PFSK-1 (cell line): ENCODE data around the gene CLCA1.

Experiments
- FOXP2 ChIP-seq: optimal IDR thresholded peaks from 2 replicates; pipeline ENCODE3; 2011; ENCODE audit warnings: borderline replicate concordance, control low read depth, inconsistent platforms; ENCODE audit not compliant: insufficient read depth; ENCODE audit errors: extremely low read length, extremely low read depth
- POLR2AphosphoS5 ChIP-seq: IDR thresholded peaks from 2 replicates; pipeline ENCODE4 v1.6.1; 2012; ENCODE audit warnings: low read depth, mild to moderate bottlenecking, control low read depth, low read length, moderate library complexity
- SIN3A ChIP-seq: IDR thresholded peaks from 2 replicates; pipeline ENCODE4 v1.6.1; 2012; ENCODE audit warnings: mild to moderate bottlenecking, low read length, moderate library complexity, borderline replicate concordance; ENCODE audit not compliant: insufficient read depth
- TAF1 ChIP-seq: IDR thresholded peaks from 2 replicates; pipeline ENCODE4 v1.6.1; 2012; ENCODE audit warnings: low read length, control low read depth, borderline replicate concordance; ENCODE audit not compliant: insufficient read depth
- TF ChIP-seq, protein P1 (sequence below), 2 experiments: IDR thresholded peaks; 2 replicates each; pipeline versions ENCODE4 v1.6.1 to v1.8.0; 2011 to 2012; ENCODE audit warnings: low read depth in 2 of 2, low read length in 2 of 2, control low read depth in 1 of 2, inconsistent platforms in 1 of 2, mild to moderate bottlenecking in 1 of 2, moderate library complexity in 1 of 2; ENCODE audit not compliant: insufficient read depth in 1 of 2

CLCA1 gene

DNA sequence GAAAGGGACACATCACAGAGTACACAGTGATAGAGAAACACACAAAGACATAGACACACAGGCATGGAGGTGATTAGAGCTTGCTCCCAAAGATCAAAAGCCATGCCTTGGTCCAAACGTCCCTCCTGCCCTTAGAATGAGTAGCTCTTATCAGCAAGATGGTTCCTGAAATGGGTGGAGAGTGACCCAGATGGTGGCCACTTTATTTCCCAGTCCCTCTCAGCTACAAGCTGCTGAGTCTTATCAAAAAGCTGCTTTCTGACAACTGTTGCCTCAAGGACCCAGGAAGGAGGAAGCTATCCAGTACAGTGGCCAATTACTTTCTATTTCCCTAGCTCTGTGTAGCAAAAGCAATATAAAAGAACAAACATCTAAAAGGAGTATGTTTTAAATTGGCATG is 7.7 kb upstream of the CLCA1 start:
- no peak for TF ChIP-seq TAF1
- TF ChIP-seq SIN3A: no peak
- TF ChIP-seq POLR2AphosphoS5: no peak
- no peak for TF ChIP-seq FOXP2
- TF ChIP-seq, protein P1, sequence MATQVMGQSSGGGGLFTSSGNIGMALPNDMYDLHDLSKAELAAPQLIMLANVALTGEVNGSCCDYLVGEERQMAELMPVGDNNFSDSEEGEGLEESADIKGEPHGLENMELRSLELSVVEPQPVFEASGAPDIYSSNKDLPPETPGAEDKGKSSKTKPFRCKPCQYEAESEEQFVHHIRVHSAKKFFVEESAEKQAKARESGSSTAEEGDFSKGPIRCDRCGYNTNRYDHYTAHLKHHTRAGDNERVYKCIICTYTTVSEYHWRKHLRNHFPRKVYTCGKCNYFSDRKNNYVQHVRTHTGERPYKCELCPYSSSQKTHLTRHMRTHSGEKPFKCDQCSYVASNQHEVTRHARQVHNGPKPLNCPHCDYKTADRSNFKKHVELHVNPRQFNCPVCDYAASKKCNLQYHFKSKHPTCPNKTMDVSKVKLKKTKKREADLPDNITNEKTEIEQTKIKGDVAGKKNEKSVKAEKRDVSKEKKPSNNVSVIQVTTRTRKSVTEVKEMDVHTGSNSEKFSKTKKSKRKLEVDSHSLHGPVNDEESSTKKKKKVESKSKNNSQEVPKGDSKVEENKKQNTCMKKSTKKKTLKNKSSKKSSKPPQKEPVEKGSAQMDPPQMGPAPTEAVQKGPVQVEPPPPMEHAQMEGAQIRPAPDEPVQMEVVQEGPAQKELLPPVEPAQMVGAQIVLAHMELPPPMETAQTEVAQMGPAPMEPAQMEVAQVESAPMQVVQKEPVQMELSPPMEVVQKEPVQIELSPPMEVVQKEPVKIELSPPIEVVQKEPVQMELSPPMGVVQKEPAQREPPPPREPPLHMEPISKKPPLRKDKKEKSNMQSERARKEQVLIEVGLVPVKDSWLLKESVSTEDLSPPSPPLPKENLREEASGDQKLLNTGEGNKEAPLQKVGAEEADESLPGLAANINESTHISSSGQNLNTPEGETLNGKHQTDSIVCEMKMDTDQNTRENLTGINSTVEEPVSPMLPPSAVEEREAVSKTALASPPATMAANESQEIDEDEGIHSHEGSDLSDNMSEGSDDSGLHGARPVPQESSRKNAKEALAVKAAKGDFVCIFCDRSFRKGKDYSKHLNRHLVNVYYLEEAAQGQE (IDR thresholded peaks at IDR 0.05; ENCODE audit: insufficient read depth in 1 of 2, low read depth in 2 of 2, low read length in 2 of 2): no peak

DNA sequence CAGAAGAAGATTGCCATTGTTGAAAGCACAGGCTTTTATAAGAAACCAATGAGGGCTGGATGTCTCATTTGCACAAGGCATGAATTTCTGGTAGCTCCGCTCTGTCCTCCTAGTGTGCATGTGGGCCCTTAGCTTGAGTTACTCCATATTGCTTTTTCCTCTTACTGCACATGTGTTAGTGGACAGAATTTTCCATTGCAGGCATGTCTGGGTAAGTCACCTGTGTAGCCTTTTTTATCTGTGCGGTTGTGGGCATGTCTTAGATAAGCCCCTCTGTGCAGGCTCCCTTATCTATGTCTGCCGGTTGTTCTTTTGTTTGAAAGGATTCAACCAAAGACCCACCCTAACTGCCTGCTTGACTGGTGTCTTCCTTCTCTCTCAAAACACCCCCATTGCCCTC is 7.2 kb upstream of the CLCA1 start:
- TF ChIP-seq POLR2AphosphoS5: no peak
- TF ChIP-seq, protein P1 (IDR thresholded peaks at IDR 0.05; ENCODE audit: insufficient read depth in 1 of 2, low read depth in 2 of 2, low read length in 2 of 2): no peak
- no peak for TF ChIP-seq FOXP2

DNA sequence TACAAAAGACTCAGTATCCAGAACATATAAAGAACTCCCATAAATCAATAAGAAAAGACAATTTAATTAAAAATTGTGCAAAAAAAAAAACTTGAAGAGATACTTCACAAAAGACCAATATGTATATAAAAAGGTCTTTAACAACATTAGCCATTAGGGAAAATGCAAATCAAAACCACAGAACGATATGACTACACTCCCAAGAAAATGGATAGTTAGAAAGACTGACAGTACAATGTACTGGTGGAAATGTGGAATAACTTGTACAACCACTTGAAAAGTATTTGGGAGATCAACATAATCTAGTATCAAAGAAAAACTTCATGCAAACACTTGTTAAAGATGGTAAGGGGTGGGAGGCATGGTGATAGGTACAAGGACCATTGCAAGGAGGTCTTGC is 3.9 kb upstream of the CLCA1 start:
- TF ChIP-seq TAF1 (no peak), FOXP2 (no peak), SIN3A (no peak), POLR2AphosphoS5 (no peak)
- TF ChIP-seq, protein P1 (IDR thresholded peaks at IDR 0.05; ENCODE audit: insufficient read depth in 1 of 2, low read depth in 2 of 2, low read length in 2 of 2): no peak

DNA sequence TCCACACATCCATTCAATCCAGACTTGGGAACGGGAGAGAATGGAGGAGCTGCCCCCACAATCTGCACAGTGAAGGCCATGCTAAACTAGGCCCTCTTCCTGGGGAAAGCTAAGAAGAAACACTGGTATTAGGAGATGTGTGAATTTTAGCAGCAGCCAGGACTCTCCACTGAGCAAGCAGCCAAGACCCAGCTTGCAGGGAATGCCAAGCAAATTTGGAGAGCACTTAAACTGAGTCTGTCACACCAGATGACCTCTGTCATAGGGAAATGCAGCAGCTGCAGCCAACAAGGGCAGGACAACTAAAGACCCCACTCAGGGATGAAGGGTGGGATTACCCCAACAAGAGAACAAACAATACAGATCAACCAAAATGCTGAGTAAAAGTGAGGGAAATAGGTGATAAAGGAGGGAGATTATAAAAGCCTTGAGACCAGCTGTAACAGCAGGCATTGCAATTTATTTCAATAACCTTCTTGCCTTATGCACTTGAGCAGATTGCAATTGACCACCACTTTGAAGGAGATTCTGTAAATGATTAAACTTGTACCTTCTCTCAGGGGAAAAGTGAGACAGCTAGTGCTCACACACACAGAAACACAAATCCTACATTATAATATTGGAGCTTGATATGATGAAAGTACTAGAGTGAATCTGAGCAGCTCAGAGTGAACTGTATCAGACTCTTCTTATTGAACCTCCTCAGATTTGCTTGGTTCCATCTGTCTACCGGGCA is 2.5 kb upstream of the CLCA1 start:
- TF ChIP-seq POLR2AphosphoS5: no peak
- TF ChIP-seq, protein P1 (IDR thresholded peaks at IDR 0.05; ENCODE audit: insufficient read depth in 1 of 2, low read depth in 2 of 2, low read length in 2 of 2): no peak
- no peak for TF ChIP-seq SIN3A
- no peak for TF ChIP-seq TAF1
- no peak for TF ChIP-seq FOXP2
